H4 (cell line): ENCODE measurements around the gene GRB7. TPM values are rescaled to one million over a fixed set of nuclear protein-coding genes. Genes with fewer than 3 reads are reported as not detected.
"Not testable (repeated sequence)": the region's sequence is repeated elsewhere in the genome, so short reads cannot be mapped to it uniquely, and the experiment has no call there.

Experiments used
- DNase-seq: peaks from one replicate; pipeline ENCODE4 v3.0.0-alpha.2; 2015; ENCODE audit warnings: low spot score
- total RNA-seq: library from RNA; depleted of rRNA; stranded (reverse); fragments of >200 nt; shearing (Covaris generic); gene quantifications from 2 replicates; pipeline ENCODE4 v1.2.3, GENCODE V29; 2014; rRNA removed

The GRB7 gene
- 0.41 TPM in 1 of 2 replicates, not detected in the other for total RNA-seq

DNA sequence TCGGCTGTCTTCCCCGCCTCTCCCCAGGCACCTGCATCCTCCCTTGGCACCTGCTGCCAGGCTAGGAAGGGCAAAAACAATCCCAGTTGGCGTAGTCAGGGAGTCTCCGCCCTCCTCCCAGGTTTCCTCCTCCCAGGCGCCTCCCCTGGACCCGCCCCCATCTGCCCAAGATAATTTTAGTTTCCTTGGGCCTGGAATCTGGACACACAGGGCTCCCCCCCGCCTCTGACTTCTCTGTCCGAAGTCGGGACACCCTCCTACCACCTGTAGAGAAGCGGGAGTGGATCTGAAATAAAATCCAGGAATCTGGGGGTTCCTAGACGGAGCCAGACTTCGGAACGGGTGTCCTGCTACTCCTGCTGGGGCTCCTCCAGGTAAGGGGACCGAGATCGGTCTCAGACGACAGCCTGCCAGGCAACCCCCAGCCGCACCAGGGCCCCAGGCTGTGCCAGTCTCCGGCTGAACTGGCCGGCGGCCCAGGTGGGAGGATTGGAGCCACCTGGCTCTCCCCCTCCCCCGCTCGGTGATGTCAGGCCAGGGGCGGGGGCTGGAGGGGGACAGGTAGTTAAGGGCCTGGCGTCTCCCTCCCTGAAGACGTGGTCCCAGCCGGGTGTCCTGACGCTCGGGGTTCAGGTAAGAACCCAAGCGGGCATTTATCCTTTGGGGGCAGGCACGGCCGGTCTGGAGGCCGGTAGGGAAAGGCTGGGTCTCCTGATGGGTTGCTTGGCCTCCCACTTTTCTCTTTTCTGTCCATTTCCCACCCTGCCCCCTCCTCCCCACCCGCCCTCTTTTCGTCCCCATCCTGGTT, at the start of gene GRB7:
GRB7 (plus strand) TSS at position 179 of the 808 bp plus-strand sequence. CDS start 4,364 bp downstream, outside the sequence.
- DNase-seq: no peak

DNA sequence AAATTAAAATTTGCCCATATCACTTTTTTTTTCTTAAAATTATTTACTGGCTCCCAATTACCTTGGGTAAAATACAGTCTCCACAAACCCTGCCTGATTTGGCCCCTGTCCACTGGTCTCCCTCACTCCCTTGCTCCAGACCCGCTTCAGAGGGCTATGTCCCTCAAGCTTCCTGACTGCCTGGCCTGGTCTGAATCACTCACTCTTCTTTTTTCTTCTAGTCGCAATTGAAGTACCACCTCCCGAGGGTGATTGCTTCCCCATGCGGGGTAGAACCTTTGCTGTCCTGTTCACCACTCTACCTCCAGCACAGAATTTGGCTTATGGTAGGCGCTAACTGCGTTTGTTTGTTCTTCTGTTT, 49.3 kb upstream of the GRB7 start:
- no peak for DNase-seq

DNA sequence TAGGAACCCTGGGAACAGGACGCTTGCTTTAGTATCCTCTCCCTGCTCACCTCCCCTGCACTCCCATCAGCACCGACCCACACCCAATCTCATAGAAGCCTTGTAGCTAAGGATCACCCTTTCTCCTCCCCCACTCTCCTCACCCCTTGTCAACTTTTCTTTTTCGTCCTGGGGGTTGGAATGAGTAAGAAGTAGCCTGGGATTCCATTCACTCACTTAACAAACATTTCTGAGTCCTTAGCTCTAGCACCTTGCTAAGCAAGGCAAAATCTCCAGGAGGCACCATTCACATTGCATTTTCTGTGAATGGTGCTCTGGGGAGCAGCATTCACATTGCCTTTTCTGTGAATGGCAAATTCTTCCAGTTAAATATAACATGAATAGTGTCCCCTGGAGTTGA, 48.8 kb upstream of the GRB7 start:
- no peak for DNase-seq

DNA sequence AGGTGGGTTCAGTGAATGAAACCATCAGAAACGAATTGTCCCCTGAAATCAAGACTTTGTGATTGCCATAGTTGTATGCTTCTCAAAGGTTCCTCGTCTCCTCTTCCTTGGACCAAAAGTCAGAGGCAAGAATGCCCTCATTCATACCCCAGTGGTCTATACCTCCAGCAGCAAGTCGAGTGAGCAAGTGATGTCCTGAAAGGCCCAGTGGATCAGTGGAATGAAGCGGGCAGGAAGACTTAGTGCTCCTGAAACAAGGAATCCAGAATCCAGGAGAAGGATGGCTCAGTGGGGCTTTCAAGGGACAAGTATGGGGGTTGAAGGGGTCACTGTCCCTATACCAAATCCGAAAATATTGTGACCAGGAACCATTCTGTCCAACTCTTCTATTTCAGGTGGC, 43.1 kb upstream of the GRB7 start:
- no peak for DNase-seq

DNA sequence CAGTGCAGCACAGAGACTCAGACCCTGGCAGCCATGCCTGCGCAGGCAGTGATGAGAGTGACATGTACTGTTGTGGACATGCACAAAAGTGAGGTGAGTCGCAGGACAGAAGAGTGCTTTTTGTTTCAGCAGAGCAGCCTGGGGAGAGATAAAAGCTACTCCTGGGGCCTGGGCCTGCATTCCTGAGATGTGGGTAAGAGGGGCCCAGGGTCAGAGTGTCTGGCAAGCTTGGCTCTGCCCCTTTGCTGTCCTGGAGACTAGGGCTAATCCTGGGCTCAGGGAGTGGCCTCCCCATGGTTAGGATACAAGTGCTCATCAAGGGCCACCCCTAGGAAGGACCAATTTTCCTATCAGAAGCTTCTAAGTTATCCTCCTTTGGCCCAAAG, 42.7 kb upstream of the GRB7 start:
- no peak for DNase-seq

DNA sequence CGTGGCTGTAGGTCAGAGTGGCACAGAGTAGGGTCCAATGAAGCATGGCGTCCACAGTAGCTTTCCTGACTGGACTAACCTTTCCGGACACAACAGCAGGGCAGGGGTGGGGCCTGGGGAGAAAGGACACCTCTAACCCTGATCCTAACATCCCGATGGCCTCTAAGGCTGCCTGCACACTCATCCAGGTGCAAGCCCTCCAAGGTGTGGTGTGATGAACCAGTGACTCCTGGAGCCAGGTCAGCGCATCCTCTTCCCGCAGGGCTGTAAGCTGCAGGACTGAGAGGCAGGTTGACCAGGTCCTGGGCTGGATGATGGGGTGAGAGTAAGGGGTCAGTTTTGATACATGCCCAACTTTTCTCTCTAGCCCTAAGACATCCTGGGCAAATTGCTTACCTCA, 41.0 kb upstream of the GRB7 start:
- DNase-seq: no peak

DNA sequence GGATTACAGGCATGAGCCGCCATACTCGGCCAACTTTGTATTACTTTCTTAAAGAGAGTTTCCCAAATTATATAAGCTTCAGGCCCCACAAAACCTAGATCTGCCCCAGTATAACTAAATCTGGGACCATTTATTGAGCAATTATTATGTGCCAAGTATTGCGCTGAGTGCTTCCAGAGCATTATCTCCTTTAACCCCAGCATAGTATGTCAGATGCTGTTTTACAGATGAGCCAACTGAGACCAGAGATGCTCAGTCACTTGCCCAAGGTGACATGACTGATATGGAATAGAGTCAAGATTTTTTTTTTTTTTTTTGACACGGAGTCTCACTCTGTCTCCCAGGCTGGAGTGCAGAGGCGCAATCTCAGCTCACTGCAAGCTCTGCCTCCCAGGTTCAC, 39.8 kb upstream of the GRB7 start:
- DNase-seq: no peak

DNA sequence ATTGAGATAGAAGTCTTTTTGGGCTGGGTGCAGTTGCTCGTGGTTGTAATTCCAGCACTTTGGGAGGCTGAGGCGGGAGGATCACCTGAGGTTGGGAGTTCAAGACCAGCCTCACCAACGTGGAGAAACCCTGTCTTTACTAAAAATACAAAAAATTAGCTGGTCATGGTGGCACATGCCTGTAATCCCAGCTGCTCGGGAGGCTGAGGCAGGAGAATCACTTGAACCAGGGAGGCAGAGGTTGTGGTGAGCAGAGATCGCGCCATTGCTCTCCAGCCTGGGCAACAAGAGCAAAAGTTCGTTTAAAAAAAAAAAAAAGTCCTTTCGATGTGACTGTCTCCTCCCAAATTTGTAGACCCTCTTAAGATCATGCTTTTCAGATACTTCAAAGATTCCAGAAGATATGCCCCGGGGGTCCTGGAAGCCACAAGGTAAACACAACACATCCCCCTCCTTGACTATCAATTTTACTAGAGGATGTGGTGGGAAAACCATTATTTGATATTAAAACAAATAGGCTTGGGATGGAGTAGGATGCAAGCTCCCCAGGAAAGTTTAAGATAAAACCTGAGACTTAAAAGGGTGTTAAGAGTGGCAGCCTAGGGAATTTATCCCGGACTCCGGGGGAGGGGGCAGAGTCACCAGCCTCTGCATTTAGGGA, 38.5 kb upstream of the GRB7 start:
- DNase-seq: not testable (repeated sequence)

DNA sequence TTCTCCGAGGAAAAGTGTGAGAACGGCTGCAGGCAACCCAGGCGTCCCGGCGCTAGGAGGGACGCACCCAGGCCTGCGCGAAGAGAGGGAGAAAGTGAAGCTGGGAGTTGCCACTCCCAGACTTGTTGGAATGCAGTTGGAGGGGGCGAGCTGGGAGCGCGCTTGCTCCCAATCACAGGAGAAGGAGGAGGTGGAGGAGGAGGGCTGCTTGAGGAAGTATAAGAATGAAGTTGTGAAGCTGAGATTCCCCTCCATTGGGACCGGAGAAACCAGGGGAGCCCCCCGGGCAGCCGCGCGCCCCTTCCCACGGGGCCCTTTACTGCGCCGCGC, 38.0 kb upstream of the GRB7 start, which contains the start of gene ERBB2:
ERBB2 (plus strand) TSS at position 247 of the 330 bp plus-strand sequence. CDS start 175 bp downstream, outside the sequence.
- peak; percentile 58 for DNase-seq

DNA sequence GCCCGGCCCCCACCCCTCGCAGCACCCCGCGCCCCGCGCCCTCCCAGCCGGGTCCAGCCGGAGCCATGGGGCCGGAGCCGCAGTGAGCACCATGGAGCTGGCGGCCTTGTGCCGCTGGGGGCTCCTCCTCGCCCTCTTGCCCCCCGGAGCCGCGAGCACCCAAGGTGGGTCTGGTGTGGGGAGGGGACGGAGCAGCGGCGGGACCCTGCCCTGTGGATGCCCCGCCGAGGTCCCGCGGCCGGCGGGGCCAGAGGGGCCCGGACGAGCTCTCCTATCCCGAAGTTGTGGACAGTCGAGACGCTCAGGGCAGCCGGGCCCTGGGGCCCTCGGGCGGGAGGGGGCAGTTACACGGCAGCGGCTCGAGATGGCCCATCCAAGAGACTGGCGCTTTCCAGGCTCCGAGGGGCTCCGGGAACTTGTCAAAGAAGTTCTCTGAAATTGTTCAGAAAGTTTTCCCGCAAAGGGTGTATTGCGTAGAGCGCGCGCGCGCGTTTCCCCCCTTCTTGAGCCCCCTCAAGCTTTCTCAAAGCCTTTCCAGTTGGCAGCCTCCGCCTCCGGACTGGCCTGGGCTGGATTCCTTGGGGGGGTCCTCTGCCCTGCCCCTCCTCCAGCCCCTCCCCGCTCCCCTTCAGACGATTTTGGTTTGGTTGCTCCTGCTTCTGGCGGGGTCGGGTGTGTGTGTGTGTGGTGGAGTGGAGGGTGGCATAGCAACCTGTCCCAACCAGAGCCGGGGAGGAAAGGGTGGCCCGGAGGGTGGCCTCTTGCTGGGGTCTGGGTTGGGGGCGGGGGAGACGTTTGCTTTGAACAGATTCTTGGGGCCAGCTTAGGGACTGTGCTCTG, 37.4 kb upstream of the GRB7 start:
- DNase-seq: no peak

DNA sequence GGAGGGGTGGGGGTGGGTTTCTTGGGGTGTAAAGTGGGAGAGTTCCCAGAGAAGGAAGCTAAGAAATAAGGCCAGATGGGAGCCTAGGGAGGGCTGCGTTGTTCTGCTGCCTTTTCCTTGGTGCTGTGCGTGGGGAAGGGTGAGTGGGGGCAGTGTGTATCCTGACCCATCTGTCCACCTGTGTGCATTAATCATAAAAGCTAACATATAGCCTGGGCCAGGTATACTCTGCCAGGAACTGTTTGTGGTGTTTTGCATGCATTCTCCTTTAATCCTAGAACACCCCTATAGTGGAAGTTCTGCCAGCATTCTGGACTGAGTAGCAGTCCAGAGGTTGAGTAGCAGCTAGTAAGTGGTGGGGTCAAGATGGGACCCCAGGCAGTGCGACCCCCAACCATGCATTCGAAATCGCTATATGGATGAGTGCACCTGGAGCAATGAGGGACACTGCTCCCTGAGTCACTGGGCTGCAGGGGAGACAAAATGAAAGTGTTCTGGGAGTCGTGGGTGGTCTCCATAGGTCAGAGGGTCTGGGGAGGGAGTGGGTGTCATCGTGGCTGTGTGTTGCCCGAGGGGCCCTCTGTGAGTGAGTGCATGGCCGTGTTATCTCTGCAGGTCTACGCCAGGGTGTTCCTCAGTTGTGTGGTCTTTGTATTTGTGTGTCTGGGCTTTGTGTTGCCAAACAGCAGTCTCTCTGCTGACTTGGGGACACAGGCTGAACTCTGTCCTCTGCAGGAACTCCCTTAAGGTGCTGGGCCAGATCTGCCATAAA, 36.5 kb upstream of the GRB7 start:
- DNase-seq: no peak

DNA sequence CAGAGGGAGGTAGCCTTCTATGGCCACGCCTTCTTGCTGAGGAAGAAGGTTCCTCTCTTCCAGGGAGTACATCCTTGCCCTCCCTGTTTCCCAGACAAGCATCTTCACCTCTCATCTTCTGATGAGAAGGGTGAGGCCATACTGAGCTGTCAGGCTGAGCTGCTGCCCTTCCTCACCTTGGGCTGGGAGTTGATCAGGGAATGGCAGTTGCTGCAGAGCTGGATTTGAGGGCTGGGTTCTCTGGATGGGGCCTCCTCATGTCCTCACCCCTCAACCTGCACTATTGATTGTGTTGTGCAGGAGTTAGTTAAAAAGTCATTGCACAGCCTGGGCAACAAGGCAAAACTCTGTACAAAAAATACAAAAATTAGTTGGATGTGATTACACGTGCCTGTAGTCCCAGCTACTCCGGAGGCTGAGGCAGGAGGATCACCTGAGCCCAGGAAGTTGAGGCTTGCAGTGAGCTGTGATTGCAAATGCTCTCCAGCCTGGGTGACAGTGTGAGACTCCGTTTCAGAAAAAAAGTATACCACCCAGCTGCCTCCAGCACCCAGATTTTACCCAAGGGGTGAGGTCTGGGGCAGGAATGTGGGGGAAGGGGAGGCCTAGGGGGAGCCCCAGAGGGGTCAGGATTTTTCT, 35.8 kb upstream of the GRB7 start:
- no peak for DNase-seq

DNA sequence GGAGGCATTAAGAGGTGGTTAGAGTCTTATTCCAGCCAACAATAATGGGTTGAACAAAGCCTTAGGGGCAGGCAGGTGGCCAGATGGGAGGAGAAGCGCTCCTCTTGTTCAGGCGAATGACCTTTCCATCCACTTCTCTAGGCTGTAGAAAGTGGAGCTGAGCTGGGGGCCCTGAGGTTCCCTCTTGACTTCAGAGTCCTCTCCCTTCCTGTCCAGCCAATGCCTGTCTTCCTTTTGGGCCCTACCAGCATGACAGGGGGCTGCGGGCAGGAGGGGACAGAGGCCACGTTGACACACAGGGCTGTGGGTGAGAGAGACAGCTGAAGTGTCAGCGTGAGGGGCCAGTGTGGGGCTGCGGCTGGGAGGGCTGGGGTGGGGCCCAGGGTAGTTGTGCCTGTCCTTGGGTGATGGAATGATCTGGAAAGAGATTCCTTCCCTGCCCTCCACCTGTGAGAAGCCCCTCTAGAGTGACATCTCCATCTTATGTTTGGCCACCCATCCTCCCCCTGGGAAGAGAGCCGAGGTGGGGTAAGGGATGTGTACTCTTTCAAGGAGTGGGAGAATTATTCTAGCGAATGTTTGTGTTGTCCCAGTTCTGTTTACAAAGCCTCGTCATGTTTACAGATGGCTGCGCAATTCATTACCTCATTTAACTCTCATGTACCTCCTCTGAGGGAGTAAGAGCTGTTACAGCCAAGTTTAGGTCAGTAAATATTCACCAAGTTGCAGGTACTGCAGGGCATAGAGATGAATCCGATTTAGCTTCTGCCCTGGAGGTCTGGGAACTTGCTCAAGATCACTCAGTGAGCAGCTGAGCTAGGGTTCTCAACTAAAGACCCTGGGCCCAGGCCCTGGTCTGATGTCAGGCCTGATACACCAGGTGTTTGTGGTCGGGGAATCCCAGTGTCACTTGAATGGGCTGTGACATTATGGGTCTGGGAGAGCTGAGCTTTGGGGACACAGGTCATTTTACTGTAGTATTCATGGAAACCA, 34.5 kb upstream of the GRB7 start:
- no peak for DNase-seq

DNA sequence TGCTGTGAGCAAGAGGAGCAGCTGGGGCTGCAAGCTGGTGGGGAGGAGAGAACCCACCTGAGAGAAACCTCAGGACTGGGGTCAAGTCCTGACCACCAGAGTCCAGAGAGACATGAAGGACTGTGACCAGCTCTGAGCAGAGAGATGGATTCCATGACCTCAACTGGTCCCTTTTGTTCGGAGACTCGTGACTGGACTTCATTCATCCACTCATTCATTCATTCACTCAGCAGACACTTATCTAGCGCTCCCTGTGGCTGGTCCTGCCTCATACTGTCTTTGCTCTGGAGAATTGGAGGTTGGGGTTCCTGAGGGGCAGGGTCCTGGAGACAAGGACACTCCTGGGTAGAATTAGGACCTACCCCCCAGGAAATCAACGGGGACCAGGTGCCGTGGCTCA, 33.8 kb upstream of the GRB7 start:
- DNase-seq: no peak

DNA sequence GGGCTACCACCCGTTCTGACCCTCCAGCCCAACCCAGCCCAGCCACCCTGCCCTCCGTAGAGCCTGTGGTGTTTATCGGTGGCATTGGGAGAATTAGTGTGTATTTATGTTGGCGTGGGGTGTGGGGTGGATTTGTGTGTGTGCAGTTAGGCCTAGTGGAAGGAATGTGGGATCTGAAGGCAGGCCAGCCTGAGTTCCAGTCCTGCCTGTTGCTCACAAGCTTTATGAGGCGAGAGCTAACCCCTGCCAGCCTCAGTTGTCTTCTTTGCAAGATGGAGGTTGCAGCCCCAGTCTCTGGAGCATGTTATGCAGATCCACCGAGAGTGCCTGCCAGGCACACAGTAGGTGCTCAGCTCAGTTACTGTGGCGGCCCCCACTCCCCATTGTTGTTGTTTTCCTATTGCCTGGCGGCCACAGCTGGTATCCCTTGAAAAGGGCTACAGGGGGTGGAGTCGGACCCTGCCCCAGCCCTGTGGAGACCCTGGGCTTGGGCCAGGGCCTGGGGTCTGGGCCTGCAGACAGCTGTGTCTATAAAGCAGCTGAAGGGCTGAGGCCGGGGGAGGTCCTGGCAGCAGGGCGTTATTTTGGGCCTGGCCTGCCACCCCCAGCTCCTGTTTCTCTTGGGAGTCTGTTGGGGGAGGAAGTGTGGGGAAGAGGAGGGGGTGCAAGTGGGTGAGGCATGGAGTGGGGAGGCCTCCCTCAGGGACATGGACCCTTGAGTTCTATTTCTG, 32.8 kb upstream of the GRB7 start:
- DNase-seq: no peak

DNA sequence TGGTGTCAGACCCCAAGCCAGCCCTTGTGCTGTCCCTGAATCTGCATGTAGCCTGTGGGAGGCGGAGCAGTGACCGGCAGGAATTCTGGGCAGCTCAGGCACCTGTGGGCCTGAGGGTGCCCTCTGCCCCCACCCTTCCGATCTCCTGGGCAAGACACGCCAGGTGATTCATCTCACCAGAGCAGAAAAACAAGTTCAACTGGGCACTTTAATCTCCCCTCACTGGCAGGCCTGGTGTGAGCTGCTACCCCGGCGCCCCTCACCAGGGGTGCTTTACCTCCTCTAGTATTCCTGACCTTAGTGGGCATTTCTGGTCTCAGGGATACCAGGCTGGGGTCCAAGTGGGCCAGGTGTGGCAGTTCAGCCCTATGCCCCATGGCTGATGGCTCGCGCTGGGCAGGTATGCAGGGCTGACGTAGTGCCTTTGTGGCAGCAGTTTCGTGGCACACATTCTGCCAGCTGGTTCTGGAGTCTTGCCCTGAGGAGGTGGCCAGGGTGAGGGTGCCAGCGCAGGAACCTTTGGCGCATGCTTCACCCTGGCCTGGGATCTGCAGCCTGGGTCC, 31.9 kb upstream of the GRB7 start:
- DNase-seq: no peak

DNA sequence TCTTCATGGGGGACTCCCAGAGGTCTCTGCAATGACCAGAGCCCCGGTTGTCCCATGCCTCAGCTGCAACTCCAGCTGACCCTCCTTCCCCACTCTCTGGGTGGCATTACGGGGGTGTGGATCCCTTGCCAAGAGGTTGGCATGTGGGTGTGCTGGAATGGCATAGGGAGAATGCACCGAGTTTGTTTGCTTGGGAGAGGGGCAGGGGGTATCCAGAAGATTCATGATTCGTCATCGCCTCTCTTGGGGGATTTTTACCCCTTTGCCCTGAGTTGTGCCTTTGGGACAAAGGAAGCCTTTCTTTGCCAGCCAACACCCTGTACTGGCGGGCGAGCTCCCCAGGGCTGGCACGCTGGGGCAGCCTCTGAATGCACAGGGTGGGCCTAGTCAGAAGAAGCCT, 31.4 kb upstream of the GRB7 start:
- DNase-seq: no peak

DNA sequence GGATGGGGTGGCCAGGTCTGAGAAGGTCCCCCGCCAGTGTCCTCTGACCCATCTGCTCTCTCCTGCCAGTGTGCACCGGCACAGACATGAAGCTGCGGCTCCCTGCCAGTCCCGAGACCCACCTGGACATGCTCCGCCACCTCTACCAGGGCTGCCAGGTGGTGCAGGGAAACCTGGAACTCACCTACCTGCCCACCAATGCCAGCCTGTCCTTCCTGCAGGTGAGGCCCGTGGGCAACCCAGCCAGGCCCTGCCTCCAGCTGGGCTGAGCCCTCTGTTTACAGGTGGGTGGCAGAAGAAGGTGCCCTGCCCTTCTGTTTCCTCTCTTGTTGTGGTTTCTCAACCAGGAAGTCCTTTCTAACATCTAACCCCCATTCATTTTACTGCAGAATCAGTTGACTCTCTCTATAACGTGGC, 30.8 kb upstream of the GRB7 start:
- DNase-seq: no peak
